GM12891 (cell line): ENCODE results near the gene ODAD3.

Experiments
- POLR2A ChIP-seq: IDR thresholded peaks from 2 replicates; pipeline ENCODE4 v1.6.1; 2011; ENCODE audit warnings: low read depth, low read length, control low read depth
- POLR2AphosphoS5 ChIP-seq: IDR thresholded peaks from 2 replicates; pipeline ENCODE4 v1.6.1; 2011; ENCODE audit warnings: low read depth, low read length, control low read depth

GRCh38 chr19:11373885-11374432 is 61.0 kb downstream of the ODAD3 start:
- TF ChIP-seq POLR2AphosphoS5: no peak
- no peak for TF ChIP-seq POLR2A
